NCI-H524 (cell line): ENCODE measurements around the gene MEF2B.

Source experiments
- DNase-seq, 2 experiments: peaks; one replicate each; lab custom pipeline; 2025; lab: John Stamatoyannopoulos, UW

MEF2B gene

DNA sequence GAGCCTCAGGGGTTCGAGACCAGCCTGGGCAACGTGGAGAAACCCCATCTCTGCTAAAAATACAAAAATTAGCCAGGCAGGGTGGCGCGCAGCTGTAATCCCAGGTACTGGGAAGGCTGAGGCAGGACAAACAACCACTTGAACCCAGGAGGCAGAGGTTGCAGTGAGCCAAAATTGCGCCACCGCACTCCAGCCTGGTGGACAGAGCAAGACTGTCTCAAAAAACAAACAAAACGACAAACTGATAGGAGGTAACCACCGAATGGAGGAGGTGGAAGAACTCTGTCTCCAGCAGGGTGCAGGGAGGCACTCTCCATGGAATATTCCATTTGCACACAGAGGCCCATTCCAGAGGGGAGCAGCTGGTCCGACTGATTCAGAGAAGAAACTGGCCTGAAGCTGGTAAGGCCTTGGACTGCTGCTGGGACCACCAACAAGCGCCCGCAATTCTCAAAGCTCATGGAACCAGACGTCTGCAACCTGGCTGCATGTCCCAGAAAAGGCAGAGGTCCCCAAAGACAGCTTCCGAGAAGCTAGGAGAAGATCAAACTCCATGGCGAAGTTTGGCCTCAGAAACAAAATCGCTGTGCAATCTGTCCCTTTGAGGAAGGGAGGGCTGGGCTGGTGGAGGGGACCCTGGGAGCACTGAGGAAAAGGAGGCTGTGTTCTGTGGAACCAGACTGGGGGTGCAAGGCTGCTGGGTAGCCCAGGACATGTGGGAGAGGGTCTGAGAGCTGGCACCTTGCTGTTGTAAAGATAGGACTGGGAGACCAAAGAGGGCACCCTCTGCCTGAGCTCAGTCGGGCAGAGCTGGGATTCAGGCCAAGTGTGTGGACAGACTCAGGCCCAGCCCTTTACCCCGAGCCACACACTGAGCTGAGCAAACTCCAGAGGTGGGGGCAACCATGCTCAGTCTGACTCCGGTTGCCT, 71.1 kb downstream of the MEF2B start:
- DNase-seq = no peak

DNA sequence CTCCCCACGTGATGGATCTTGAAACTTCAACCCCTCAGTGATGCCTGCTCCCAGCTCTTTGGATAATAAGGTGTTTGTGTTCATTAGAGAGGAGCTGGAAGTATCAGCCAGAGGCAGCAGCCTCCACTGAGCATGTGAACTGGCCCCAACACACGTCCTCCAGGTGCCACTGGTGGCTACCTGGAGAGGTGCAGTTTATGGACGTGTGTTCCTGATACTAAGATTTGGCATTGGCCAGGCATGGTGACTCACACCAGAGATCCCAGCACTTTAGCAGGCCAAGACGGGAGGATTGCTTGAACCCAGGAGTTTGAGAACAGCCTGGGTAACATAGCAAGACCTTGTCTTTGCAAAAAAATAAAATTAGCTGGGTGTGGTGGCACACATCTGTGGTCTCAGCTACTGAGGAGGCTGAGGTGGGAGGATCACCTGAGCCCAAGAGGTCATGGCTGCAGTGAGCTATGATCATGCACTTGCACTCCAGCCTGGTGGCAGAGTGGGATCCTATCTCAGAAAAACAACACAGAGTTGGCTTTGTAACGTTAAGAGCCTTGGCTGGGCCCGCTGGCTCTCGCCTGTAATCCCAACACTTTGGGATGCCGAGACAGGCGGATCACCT, 71.9 kb downstream of the MEF2B start:
- no peak for DNase-seq

DNA sequence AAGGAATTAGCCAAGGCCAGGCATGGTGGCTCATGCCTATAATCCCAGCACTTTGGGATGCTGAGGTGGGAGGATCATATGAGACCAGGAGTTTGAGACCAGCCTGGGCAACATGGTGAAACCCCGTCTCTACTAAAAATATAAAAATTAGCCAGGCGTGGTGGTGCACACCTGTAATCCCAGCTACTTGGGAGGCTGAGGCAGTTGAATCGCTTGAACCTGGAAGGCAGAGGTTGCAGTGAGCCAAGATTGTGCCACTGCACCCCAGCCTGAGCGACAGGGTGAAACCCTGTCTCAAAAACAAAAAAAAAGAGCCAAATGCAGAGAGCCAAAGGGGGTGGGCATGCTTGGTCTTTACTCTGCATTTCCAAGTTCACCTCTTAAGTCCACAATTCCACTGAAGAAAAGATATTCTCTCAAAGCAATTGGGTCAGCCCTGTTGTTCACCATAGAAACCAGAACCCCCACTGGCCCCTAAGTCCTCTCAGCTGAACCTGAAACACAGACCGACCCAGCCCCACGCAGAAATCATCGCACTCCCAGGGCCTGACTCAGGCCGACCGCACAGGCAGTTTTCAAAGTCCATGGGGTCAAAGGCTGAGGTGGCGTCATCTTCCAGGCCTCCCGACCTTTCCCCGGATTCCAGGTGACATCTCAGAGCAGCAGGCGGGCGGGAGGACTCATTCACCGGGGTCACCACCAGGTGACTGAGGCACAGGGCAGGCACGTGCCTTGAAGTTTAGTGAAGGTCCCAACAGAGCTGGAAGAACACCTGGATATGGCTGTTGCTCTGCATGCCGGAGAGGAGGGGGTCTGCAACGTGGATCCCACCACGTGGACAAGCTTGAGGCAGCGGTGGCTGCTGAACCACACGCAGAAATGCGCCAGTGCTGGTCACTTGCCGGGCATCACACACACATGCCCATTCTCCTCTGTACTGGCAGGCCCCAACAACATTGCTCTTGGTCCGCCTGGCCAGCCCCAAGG, 73.1 kb downstream of the MEF2B start:
- no peak for DNase-seq

DNA sequence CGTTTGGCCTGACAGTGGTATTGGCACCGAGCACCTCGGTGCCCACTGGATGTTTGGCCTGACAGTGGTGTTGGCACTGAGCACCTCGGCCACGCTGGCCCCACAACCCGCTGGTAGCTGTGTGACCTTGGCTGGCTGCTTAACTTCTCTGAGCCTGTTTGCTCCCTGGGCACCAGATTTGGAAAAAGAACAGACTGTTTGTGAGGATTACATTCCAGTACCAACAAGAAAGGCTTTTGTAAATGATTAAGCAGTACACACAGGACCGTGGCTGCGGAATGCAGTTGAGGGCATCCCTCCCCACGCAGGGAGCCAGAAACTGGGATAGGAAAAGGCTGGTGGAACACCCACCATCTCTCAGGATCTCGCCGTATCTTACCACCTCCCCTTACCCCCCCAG, 74.4 kb downstream of the MEF2B start:
- no peak for DNase-seq
